ENCODE results near the gene COX7A2. TPM values are rescaled to one million over a fixed set of nuclear protein-coding genes. Genes with fewer than 3 reads are reported as not detected.

COX7A2 gene
- total RNA-seq, 1 experiment from 2014 or later: 707 TPM

GRCh38 chr6:75233092-75233615 is 10.4 kb downstream of the COX7A2 start:
- CTCF ChIA-PET: no interaction called here

GRCh38 chr6:75230484-75231325 is 12.9 kb downstream of the COX7A2 start:
- ChIA-PET POLR2A (no interaction called here), CTCF (no interaction called here)
- ATAC-seq (peak; percentile 93), DNase-seq (ENCODE audit: low read depth, low spot score) (no peak)
- H3K9me3 ChIP-seq (ENCODE audit: control insufficient read depth, insufficient read depth, low read depth, low read length): no peaks in the 10 kb centered on the region
- intact Hi-C loops (cut with micrococcal nuclease; ENCODE audit: unreplicated experiment) (no loop called here), in situ Hi-C loops (cut with HindIII; ENCODE audit: low pct_unique_long_range_greater_than_20kb, low sequenced_read_pairs) (no loop called here)
- no peak overlapping the region for H3K4me3 ChIP-seq (ENCODE audit: low read depth in 2 of 2, low read length in 2 of 2)
- TF ChIP-seq SIN3A (IDR thresholded peaks at IDR 0.05; ENCODE audit: borderline replicate concordance, insufficient read depth, low read depth, low read length) (no peak), CTCF (IDR thresholded peaks at IDR 0.05) (peak; percentile 84)
- no peak overlapping the region for H3K27ac ChIP-seq (ENCODE audit: low read length)
- no peaks in the 10 kb centered on the region for H3K36me3 ChIP-seq (ENCODE audit: control insufficient read depth, insufficient read depth, low read length)
- BruUV-seq (replicated peaks): no TSS peak
- no peaks in the 10 kb centered on the region for H3K27me3 ChIP-seq (ENCODE audit: control insufficient read depth, insufficient read depth, low read length)
- no peaks in the 10 kb centered on the region for H3K4me1 ChIP-seq (ENCODE audit: control insufficient read depth, insufficient read depth, low read length)

More at GRCh38 chr6:75233092-75233615, 10.4 kb downstream of the COX7A2 start:
- no peaks in the 10 kb centered on the region for H3K4me1 ChIP-seq (ENCODE audit: control insufficient read depth, insufficient read depth, low read length)
- peaks cover 8% of the 10 kb centered on the region for H3K36me3 ChIP-seq (ENCODE audit: control insufficient read depth, insufficient read depth, low read length)
- no TSS peak for BruUV-seq (replicated peaks)
- no peaks in the 10 kb centered on the region for H3K9me3 ChIP-seq (ENCODE audit: control insufficient read depth, insufficient read depth, low read depth, low read length)
- H3K27ac ChIP-seq (ENCODE audit: low read length): no peak overlapping the region
- no peaks in the 10 kb centered on the region for H3K27me3 ChIP-seq (ENCODE audit: control insufficient read depth, insufficient read depth, low read length)
- no peak for ATAC-seq
- no peak for DNase-seq (ENCODE audit: low read depth, low spot score)
- TF ChIP-seq CTCF (IDR thresholded peaks at IDR 0.05): no peak
- no peak overlapping the region for H3K4me3 ChIP-seq (ENCODE audit: low read depth in 2 of 2, low read length in 2 of 2)
- POLR2A ChIA-PET: no interaction called here
- intact Hi-C loops (cut with micrococcal nuclease; ENCODE audit: unreplicated experiment) (no loop called here), in situ Hi-C loops (cut with HindIII; ENCODE audit: low pct_unique_long_range_greater_than_20kb, low sequenced_read_pairs) (no loop called here)

GRCh38 chr6:75224303-75224926 is 19.2 kb downstream of the COX7A2 start:
- DNase-seq (ENCODE audit: low read depth, low spot score) (no peak), ATAC-seq (no peak)
- no peak overlapping the region for H3K27ac ChIP-seq (ENCODE audit: low read length)
- CTCF ChIA-PET: no interaction called here
- H3K9me3 ChIP-seq (ENCODE audit: control insufficient read depth, insufficient read depth, low read depth, low read length): no peaks in the 10 kb centered on the region
- no peak overlapping the region for H3K4me3 ChIP-seq (ENCODE audit: low read depth in 2 of 2, low read length in 2 of 2)
- TF ChIP-seq REST (IDR thresholded peaks at IDR 0.05; ENCODE audit: insufficient read depth in 1 of 2, low read depth in 2 of 2, low read length in 1 of 2) (no peak), TCF7L2 (IDR thresholded peaks at IDR 0.05; ENCODE audit: low read depth, low read length) (no peak), CTCF (IDR thresholded peaks at IDR 0.05) (no peak), POLR2AphosphoS5 (IDR thresholded peaks at IDR 0.05; ENCODE audit: low read depth, low read length) (no peak), SIN3A (IDR thresholded peaks at IDR 0.05; ENCODE audit: borderline replicate concordance, insufficient read depth, low read depth, low read length) (no peak)
- H3K27me3 ChIP-seq (ENCODE audit: control insufficient read depth, insufficient read depth, low read length): peaks cover 2% of the 10 kb centered on the region; the same call in 1 of the 2 replicates
- in situ Hi-C loops (cut with HindIII; ENCODE audit: low pct_unique_long_range_greater_than_20kb, low sequenced_read_pairs): no loop called here
- H3K36me3 ChIP-seq (ENCODE audit: control insufficient read depth, insufficient read depth, low read length): no peaks in the 10 kb centered on the region
- POLR2A ChIA-PET: no interaction called here
- no TSS peak for BruUV-seq (replicated peaks)
- intact Hi-C loops (cut with micrococcal nuclease; ENCODE audit: unreplicated experiment): no loop called here
- no peaks in the 10 kb centered on the region for H3K4me1 ChIP-seq (ENCODE audit: control insufficient read depth, insufficient read depth, low read length)
